ENCODE results near the gene PRTN3.
"Not testable (repeated sequence)": the region's sequence is repeated elsewhere in the genome, so short reads cannot be mapped to it uniquely, and the experiment has no call there.

PRTN3 gene

DNA sequence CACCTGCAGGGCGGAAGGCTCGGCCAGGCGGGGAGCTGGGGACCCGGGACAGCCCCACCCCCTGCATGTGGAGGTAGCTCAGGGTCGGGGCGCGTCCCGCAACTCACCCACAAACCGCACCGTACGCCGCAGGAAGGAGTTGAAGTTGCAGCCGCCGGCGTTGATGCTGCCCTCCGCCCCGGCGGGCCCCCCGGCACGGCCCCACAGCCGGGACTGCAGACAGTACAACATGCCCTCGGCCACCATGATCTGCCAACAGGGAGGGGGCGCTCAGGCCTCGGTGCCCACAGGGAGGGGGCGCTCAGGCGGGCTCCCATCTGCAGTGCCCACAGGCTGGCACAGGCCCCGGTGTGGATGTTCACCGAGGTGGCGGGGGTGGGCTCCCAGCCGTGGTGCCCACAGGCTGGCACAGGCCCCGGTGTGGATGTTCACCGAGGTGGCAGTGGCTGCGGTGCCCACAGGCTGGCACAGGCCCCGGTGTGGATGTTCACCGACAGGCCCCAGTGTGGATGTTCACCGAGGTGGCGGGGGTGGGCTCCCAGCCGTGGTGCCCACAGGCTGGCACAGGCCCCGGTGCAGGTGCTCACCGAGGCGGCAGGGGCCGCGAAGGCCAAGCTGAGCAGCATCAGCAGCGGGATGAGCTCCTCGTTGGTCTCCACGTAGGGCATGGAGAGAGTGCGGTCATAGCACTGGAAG lies 25.6 kb upstream of the PRTN3 start:
- DNase-seq: no peak

DNA sequence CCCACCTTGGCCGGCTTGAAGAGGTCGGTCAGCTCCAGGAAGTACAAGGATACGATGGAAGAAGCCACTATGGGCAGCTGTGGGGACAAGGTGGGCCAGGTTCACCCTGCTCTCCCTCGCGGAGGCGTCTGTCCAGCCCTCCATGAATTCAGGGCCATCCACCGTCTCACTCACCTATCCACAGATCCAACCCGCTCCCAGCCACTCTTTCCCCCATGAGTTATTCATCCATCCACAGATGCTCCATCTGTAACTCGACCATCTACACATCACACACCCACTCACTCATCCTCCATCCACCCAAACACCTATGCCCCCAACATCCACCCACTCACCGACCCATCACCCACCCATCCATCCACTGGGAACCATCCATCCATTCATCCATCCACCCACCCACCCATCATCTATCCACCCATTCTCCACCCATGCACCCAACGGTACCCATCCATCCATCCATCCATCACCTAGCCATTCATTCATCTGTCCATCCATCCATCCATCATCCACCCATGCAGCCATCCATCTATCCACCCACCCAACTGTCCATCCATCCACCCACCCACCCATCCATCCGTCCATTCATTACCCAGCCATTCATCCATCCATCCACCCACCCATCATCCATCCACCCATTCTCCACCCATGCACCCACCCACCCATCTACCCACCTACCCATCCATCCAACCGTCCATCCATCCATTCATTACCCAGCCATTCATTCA lies 24.9 kb upstream of the PRTN3 start:
- no peak for DNase-seq

- DNase-seq: no peak
Measured at GRCh38 chr19:816500-816857, 24.3 kb upstream of the PRTN3 start.

GRCh38 chr19:820212-820611 lies 20.6 kb upstream of the PRTN3 start:
- DNase-seq: not testable (repeated sequence)

DNA sequence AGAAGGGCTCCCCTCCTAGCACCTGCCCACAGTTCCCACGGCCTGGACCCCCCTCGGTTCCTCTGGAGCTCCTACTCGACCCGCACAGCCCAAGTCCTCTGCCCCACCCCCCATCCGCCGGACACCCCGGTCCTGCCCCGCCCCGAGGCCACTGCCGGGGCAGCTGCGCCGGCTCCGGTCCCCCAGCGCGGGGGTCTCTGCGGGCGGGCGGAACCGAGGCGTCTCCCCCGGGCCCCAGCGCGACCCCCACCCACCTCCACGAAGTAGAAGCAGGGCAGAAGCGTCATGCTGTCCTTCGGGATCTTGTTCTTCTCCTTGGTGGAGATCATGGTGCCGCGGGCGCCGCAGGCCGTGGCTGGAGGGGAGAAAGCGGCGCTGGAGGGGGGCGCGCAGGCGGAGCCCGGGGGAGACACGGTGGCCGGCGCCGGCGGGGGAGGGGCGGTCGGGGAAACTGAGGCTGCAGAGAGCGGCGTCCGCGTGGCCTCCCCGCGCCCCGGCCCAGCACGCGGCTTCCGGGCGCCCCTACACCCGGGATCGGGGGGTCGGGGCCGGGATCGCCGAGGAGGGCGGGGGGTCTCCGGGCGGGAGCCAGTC lies 19.5 kb upstream of the PRTN3 start:
- no peak for DNase-seq

GRCh38 chr19:821825-822503 lies 18.8 kb upstream of the PRTN3 start, which contains the start of gene PLPPR3:
Gene PLPPR3, minus strand, starts transcription at chr19:821955. Its CDS starts 396 bp downstream, at chr19:821559.
- no peak for DNase-seq

DNA sequence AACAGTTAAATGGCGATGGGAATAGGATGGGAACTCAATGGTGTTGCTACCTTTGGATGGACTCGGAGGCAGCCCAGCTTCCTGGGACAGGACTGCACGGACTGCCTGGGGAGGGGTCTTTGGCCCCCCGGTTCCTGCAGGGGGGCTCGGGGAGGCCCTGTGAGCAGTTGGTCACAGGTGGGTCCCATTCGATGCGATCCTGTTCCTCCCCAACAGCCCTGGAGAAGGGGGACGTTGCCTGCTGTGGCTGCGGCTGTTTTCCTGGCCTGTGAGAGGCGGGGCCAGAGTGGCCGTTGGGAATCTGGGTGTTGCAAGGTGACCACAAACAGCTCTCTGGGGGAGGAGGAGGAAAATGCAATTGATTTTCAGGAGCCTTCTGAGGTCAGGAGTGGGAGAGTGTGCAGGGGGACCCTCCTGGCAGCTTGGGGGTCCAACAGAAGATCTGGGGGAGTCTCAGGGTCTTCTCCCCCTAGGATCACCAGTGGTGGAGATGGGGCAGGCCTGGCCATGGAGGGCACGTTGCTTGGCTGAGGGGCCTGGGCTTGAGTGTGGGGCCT lies 17.2 kb upstream of the PRTN3 start:
- DNase-seq: no peak

DNA sequence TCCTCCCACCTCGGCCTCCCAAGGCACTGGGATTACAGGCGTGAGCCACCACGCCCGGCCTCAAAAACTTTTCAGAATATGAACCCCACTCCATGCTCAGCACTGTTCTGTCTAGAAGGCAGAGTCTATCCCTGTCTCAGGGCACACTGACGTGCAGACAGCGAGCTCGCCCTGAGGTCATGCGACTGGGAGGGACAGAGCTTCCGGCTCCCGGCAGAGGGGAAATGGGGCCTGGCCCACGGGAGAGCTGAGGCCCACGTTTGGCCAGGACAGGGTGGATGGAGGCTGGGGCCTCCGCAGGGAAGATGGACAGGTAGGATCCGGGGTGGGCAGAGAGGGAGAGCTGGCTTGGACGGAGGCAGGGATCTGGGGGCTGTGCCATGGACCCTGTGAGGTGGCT lies 15.9 kb upstream of the PRTN3 start:
- DNase-seq: no peak

DNA sequence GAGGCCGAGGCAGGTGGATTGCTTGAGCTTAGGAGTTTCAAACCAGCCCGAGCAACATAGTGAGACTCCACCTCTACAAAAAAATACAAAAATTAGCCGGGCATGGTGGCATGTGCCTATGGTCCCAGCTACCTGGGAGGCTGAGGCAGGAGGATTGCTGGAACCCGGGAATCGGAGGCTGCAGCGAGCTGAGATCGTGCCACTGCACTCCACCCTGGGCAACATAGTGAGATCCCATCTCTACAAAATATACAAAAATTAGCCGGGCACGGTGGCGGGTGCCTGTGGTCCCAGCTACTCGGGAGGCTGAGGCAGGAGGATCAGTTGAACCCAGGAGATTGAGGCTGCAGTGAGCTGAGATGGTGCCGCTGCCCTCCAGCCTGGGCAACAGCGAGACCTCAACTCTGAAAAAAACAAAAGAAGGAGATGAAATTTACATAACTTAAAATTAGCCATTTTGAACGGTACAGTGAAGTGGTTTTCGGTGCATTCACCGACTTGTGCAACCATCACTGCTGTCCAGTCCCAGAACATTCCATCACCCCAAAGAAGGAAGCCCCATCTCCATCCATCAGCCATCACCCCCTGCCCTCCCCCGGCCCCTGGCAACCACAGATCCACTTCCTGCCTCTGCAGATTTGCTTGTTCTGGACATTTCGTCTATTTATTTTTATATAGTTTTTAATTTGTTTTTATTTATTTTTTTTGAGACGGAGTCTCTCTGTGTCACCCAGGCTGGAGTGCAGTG lies 14.7 kb upstream of the PRTN3 start:
- no peak for DNase-seq

- no peak for DNase-seq
Measured at GRCh38 chr19:827314-827709, 13.5 kb upstream of the PRTN3 start.

DNA sequence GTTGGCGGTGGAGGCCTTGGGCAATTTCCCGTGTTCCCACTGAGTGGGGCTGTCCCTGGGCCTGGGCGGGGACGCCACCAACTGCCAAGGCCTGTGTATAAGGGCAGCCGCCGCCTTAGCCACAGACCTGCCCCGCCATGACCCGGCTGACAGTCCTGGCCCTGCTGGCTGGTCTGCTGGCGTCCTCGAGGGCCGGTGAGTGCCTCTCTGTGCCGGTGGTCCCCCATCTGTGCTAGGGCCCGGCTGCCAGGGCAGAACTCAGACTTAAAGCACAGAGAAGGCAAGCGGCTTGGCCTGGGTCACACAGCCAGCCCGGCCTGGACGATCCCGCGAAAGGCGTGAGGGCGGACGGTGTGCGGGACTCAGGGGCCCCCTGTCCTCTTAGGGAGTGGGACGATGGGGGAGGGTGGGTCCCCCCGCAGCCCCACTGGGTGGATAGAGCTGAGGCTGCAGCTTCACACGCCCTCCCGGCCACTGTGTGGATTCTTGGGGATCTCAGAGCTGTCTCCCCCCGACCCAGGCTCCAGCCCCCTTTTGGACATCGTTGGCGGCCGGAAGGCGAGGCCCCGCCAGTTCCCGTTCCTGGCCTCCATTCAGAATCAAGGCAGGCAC lies 13.0 kb upstream of the PRTN3 start, which contains the start of gene AZU1:
Gene AZU1, plus strand, starts transcription at position 128 of the 612 bp plus-strand sequence. Its CDS starts 10 bp downstream, at position 138.
- DNase-seq: no peak

DNA sequence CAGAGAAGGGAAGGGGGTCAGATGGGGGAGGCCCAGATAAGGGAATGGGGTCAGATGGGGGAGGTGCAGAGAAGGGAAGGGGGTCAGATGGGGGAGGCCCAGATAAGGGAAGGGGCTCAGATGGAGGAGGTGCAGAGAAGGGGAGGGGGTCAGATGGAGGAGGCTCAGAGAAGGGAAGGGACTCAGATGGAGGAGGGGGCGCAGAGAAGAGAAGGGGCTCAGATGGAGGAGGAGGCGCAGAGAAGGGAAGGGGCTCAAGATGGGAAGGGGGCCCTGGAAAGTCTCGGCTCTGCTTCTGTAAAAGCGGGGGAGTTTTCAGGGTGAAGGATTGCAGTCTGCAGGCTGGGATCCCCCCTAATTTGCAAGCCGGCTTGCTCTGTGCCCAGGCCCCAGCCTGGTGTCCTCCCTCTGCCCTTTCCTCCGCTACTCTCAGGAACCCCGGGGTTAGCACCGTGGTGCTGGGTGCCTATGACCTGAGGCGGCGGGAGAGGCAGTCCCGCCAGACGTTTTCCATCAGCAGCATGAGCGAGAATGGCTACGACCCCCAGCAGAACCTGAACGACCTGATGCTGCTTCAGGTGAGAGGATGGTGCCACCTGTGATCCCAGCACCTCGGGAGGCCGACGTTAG lies 11.6 kb upstream of the PRTN3 start:
- no peak for DNase-seq

- DNase-seq: no peak
Measured at GRCh38 chr19:831407-832369, 9.1 kb upstream of the PRTN3 start.

- no peak for DNase-seq
Measured at GRCh38 chr19:834216-834615, 6.6 kb upstream of the PRTN3 start.

- no peak for DNase-seq
Measured at GRCh38 chr19:835210-835810, 5.5 kb upstream of the PRTN3 start.

DNA sequence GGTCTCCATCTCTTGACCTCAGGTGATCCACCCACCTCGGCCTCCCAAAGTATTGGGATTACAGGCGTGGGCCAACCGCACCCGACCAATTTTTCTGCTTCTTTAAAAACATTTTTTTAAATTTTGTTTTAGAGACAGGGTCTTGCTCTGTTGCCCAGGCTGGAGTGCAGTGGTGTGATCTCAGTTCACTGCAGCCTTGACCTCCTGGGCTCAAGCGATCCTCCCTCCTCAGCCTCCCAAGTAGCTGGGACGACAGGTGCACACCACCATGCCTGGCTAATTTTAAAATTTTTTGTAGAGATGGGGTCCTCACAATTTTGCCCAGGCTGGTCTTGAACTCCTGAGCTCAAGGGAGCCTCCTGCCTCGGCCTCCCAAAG lies 2.0 kb downstream of the PRTN3 start:
- not testable (repeated sequence) for DNase-seq

DNA sequence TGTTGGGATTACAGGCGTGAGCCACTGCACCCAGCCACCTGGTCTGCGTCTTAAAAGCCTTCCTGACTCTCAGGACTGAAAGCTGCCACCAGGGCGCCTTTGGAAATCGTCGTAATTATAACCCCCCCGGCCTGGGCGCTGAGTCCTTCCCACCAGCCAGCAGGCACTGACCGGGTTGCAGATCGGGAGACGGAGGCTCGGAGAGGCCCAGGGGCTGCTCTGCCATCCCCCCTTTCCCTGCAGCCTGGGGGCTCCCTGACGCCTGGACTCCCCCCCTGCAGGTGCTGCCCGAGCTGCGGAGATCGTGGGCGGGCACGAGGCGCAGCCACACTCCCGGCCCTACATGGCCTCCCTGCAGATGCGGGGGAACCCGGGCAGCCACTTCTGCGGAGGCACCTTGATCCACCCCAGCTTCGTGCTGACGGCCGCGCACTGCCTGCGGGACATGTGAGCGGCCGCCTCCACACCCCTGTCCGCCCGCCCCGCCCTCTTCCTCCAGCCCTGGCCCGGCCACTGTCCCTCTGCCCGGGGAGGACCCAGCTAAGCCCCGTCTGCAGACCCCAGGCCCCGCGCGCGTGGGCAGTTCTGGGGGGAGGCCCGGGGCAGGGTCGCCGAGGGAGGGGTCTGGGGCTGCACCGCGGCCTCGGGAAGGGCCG lies 2.5 kb downstream of the PRTN3 start:
- DNase-seq: peak; percentile 58

DNA sequence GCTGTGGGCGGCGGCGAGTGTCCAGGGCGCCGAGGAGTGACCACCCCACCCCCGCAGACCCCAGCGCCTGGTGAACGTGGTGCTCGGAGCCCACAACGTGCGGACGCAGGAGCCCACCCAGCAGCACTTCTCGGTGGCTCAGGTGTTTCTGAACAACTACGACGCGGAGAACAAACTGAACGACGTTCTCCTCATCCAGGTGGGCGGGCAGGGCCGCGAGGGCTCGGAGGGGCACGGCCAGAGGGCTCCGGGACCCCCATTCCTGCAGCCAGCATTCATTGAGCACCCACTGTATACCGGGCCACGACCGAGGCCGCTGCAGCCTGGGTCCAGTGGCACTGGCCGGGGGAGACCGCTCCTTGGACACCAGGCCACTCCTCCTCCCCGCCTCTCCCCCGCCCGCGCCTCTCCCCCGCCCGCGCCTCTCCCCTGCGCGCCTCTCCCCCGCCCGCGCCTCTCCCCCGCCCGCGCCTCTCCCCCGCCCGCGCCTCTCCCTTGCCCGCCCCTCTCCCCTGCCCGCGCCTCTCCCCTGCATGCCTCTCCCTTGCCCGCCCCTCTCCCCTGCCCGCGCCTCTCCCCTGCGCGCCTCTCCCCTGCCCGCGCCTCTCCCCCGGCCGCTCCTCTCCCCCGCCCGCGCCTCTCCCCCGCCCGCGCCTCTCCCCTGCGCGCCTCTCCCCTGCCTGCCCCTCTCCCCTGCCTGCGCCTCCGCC lies 3.2 kb downstream of the PRTN3 start:
- no peak for DNase-seq
